KOPT-K1 (cell line): ENCODE results near the gene WNK1.
"Not testable (repeated sequence)": the region's sequence is repeated elsewhere in the genome, so short reads cannot be mapped to it uniquely, and the experiment has no call there.

Experiments used
- H3K27ac ChIP-seq: fragments of 200-600 bp; sonication (generic); 2 replicates; pipeline ENCODE4 v1.5.1; 2016; ENCODE audit warnings: antibody characterized with exemption, mild to moderate bottlenecking, low read depth, low read length; ENCODE audit not compliant: poor library complexity, severe bottlenecking
- H3K36me3 ChIP-seq: fragments of 200-600 bp; sonication (generic); 2 replicates; pipeline ENCODE4 v1.5.1; 2017; ENCODE audit warnings: antibody characterized with exemption, mild to moderate bottlenecking, low read length, moderate library complexity; ENCODE audit not compliant: insufficient read depth
- H3K9me3 ChIP-seq: fragments of 200-600 bp; sonication (generic); 2 replicates; pipeline ENCODE4 v1.5.1; 2017; ENCODE audit warnings: antibody characterized with exemption, low read length, mild to moderate bottlenecking; ENCODE audit not compliant: insufficient read depth, poor library complexity, severe bottlenecking

The WNK1 gene

GRCh38 chr12:751999-752694 is at the start of gene WNK1:
WNK1 (plus strand) TSS chr12:752579; CDS start chr12:753566, 987 bp downstream.
- peaks cover 24% of the 10 kb centered on the region for H3K36me3 ChIP-seq
- no peaks in the 10 kb centered on the region for H3K9me3 ChIP-seq
- H3K27ac ChIP-seq = peak within 1 kb of the TSS; percentile 84

DNA sequence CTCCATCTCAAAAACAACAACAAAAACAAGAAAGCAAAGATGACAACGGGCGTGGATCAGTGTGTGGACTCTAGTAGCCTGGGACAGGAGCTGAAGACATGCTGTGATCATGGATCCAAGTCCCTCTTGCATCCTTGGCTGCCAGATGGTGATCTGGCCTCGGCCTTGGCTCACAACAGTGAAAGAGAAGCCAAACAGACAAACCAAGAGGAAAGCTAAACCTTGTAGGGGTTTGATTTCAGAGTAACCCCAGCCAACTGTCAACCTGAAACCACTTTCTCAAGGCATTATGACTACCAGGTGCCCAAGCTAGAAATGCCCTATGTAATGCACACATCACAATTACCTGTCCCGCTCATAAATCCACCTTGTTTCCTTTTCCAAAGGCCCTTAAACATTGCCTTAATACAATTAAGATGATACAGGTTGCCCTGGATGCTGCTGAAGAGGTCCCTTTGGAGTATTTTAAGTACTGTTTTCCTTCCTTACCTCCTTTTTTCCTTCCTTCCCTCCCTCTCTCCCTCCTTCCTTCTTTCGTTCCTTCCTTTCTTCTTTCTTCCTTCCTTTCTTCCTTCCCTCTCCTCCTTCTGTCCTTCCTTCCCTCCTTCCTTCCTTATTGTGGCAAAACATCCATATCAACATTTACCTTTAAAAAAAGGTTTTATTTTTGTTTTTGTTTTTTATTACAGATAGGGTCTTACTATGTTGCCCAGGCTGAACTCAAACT is 47.7 kb upstream of the WNK1 start:
- H3K27ac ChIP-seq = no peak overlapping the region
- no peaks in the 10 kb centered on the region for H3K36me3 ChIP-seq
- no peaks in the 10 kb centered on the region for H3K9me3 ChIP-seq

GRCh38 chr12:708084-708483 is 44.3 kb upstream of the WNK1 start:
- not testable (repeated sequence) for H3K27ac ChIP-seq, H3K9me3 ChIP-seq, H3K36me3 ChIP-seq

GRCh38 chr12:709455-710020 is 42.8 kb upstream of the WNK1 start:
- H3K27ac ChIP-seq = no peak overlapping the region
- H3K36me3 ChIP-seq = no peaks in the 10 kb centered on the region

GRCh38 chr12:712172-712863 is 40.1 kb upstream of the WNK1 start:
- H3K36me3 ChIP-seq = no peaks in the 10 kb centered on the region
- no peaks in the 10 kb centered on the region for H3K9me3 ChIP-seq
- peak overlapping the region; percentile 10 for H3K27ac ChIP-seq

More at GRCh38 chr12:709455-710020, 42.8 kb upstream of the WNK1 start:
- no peaks in the 10 kb centered on the region for H3K9me3 ChIP-seq

DNA sequence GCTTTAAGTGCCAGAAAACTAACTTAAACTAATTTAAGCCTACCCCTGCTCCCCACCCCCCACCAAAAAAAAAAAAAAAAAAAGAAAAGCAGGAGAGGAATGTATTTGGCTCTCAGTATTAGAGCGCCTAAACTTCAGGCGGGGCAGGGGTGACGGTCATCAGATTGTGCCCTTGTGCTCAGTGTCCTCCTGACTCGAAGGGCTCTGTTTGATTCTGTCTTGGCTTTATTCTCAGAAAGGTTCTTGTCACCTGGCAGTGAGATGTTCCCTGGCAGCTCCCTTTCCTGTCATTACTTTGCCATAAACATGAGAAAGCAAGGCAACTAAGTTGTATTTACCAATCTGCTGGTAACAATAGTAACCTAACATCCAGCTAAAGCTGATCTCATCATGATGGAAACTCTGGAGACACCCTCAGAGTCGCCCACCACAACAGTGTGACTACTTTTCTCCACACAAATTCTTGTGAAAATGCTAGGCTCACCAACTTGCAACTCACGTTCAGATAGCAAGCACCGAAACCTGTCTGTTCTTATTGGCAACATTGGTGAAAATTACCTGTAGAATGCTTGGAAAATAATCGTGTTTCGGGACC is 39.0 kb upstream of the WNK1 start:
- no peak overlapping the region for H3K27ac ChIP-seq
- H3K36me3 ChIP-seq = no peaks in the 10 kb centered on the region

DNA sequence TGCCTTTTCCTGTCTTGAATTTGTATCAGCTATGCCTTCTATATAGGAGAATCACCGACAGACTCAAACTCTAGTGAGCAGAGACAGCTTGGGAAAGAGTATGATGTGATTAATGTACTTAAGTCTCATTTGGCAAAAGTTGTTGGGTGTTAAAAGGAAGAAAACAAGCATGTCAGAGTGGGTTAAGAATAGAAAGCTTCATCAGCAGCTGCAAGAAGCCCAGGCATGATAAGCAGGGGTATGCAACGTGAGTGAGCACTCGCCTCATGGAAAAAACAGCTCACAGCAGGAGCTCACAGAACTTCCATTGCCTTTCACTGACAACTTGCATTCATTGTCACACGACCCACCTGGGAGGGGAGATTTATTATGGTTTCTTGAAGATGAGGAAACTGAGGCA is 35.9 kb upstream of the WNK1 start:
- Histone ChIP-seq H3K27ac (no peak overlapping the region), H3K9me3 (no peaks in the 10 kb centered on the region), H3K36me3 (no peaks in the 10 kb centered on the region)

More for the DNA sequence above, 39.0 kb upstream of the WNK1 start:
- H3K9me3 ChIP-seq = no peaks in the 10 kb centered on the region

DNA sequence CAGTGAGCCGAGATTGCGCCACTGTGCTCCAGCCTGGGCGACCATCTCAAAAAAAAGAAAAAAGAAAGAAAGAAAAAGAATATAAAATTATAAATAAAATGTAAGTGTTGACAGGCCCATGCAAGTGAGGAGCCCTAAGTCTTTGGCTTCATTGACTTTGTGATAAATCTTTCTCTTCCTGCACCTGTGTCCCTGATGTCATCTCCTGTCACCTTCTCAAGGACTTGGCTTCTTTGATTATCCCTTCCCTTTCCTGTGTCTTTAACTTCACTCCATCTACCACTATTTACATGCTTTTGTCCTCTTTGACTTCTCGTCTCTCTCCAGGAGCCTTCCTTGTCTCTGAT is 33.6 kb upstream of the WNK1 start:
- no peaks in the 10 kb centered on the region for H3K9me3 ChIP-seq
- H3K36me3 ChIP-seq = no peaks in the 10 kb centered on the region
- peak overlapping the region; percentile 63 for H3K27ac ChIP-seq

DNA sequence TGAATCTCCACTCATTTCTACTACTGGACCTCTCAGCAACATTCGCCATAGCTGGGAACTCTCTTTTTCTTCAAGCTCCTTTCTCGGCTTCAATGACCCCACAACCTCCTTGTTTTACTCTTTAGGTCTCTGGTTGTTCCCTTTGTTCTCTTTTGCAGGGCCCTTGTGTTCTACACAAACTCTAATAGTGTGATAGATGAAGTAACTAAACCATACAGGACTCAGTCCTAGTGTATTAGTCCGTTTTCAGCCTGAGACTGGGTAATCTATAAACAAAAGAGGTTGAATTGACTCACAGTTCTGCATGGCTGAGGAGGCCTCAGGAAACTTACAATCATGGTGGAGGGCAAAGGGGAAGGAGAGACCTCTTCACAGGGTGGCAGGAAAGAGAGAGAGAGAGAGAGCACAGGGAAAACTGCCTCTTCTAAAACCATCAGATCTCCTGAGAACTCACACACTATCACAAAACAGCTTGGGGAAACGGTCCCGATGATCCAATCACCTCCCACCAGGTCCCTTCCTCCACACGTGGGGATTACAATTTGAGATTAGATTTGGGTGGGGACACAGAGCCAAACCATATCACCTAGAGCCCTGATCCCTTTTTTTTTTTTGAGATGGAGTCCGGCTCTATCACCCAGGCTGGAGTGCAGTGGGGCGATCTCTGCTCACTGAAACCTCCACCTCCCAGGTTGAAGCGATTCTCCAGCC is 32.0 kb upstream of the WNK1 start:
- H3K36me3 ChIP-seq = no peaks in the 10 kb centered on the region
- H3K9me3 ChIP-seq = no peaks in the 10 kb centered on the region
- no peak overlapping the region for H3K27ac ChIP-seq

GRCh38 chr12:724194-724855 is 28.1 kb upstream of the WNK1 start:
- Histone ChIP-seq H3K9me3 (no peaks in the 10 kb centered on the region), H3K27ac (peak overlapping the region; percentile 51), H3K36me3 (no peaks in the 10 kb centered on the region)

DNA sequence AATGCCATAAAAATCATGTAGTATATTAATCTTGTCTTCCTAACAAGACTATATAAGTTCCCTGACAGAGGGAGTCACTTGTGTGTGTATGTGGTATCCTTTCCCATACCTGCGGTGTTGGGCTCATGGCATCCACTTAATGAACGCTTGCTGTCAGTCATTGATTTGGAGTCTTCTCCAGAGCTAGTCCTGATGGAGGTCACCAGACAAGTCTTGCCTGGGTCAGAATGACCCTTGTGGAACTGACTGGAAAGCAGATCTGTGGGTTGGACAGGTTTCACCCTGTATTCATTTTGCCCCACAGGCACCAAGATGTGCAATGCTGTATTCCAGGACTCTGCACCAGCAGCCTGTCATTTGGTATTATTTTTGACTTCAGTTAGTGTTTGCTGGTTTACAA is 27.3 kb upstream of the WNK1 start:
- Histone ChIP-seq H3K9me3 (no peaks in the 10 kb centered on the region), H3K27ac (peak overlapping the region; percentile 91), H3K36me3 (no peaks in the 10 kb centered on the region)

- Histone ChIP-seq H3K36me3 (no peaks in the 10 kb centered on the region), H3K9me3 (peaks cover 7% of the 10 kb centered on the region), H3K27ac (peak overlapping the region; percentile 91)
These were observed 25.9 kb upstream of the WNK1 start for GRCh38 chr12:726281-727140.

DNA sequence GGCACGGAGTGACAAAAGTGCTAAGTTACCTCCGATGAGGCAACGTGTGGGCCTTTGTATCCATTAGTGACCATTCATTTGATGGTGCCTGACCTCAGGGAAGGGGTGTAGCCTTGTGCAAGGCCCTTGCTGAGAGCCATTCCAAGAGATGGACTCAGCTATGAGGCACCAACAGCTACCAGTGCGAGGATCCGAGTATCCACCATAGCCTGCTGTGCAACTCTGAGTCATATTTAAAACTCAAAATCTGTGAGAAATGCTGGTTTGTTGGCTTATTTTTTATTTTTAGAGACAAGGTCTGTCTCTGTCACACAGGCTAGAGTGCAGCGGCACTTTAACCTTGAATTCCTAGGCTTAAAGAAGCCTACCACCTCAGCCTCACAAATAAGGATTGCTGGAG is 25.1 kb upstream of the WNK1 start:
- no peaks in the 10 kb centered on the region for H3K36me3 ChIP-seq
- H3K9me3 ChIP-seq = peaks cover 7% of the 10 kb centered on the region
- H3K27ac ChIP-seq = peak overlapping the region; percentile 91
